KG1 (cell line): ENCODE measurements around the gene CDH8.
"Not testable (repeated sequence)": the region's sequence is repeated elsewhere in the genome, so short reads cannot be mapped to it uniquely, and the experiment has no call there.

ENCODE experiments used
- DNase-seq: peaks from one replicate; lab custom pipeline; 2025; lab: John Stamatoyannopoulos, UW

Gene CDH8

DNA sequence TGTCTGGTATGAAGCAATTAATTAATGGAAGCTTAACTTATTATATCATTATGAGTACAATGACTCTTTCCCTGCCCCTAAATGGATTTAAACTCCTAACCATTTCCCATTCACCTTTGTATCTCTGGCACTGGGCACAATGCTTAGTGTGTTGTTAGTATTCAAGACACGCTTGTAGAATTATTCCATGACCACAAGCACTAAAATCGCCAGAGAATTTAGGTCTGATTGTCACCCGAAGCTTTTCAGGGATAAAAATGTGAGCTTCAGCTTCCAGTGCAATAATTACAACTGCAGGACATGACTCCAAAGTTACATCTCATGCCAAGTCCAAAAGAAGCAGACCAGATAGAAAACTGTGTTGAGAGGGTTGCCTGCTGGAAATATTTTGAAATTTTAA, 101.6 kb downstream of the CDH8 start:
- no peak for DNase-seq

GRCh38 chr16:61929776-61930175, 106.5 kb downstream of the CDH8 start:
- no peak for DNase-seq

GRCh38 chr16:61926766-61927165, 109.5 kb downstream of the CDH8 start:
- no peak for DNase-seq

DNA sequence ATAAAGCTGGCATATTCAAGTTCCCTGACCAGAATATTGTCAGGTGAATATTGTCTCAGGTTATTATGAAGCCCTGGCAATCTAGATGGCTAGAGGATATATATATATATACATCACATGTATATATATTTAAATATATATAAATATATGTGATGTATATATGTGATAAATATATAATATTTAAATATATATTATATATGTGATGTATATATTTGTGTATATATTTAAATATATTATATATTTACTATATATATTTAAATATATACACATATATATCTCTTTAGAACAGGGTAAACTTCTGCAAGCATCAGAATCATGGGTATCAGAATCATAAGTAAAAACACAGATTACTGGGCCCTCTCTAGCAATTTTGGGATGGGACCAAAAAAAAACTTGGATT, 112.6 kb downstream of the CDH8 start:
- DNase-seq = no peak

DNA sequence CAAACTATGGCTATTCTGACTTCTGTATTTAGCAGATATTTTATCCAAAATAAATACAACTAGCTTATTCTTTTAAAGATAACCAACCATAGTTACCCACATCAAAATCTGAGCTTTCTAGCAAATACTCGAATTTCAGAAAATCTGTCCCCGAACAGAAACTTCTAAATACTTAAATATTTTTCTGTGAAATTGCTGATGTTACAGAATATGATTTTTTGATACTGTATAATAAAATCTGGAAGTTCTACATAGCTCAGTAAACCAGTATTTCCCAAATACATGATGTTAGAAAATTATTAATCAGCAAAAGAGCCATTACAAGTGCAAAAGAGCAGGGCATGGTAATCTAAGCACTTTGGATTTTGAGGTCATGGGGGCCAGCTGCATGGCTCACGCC, 114.9 kb downstream of the CDH8 start:
- DNase-seq = no peak

DNA sequence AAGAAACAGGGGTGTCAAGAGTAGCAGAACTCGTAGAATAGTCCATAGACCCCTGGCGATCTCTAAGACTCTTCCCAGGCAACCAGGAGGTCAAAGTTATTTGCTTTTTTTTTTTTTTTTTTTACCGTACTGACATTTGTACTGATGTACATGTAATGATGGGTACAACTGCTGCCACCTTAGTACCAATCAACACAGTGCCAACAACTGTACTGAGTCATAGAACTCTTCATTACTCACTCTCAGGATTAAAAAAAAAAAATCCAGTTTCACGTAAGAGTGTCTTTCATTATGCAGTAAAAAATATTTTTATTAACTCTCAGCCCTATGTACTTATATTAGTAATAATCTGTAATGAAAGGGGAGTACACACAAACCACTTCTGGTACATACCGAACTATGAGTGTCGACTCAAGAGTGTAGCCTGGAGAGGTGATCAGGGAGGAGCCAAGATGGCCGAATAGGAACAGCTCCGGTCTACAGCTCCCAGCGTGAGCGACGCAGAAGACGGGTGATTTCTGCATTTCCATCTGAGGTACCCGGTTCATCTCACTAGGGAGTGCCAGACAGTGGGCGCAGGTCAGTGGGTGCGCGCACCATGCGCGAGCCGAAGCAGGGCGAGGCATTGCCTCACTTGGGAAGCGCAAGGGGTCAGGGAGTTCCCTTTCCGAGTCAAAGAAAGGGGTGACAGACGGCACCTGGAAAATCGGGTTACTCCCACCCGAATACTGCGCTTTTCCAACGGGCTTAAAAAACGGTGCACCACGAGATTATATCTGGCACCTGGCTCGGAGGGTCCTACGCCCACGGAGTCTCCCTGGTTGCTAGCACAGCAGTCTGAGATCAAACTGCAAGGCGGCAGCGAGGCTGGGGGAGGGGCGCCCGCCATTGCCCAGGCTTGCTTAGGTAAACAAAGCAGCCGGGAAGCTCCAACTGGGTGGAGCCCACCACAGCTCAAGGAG, 118.1 kb downstream of the CDH8 start:
- not testable (repeated sequence) for DNase-seq

DNA sequence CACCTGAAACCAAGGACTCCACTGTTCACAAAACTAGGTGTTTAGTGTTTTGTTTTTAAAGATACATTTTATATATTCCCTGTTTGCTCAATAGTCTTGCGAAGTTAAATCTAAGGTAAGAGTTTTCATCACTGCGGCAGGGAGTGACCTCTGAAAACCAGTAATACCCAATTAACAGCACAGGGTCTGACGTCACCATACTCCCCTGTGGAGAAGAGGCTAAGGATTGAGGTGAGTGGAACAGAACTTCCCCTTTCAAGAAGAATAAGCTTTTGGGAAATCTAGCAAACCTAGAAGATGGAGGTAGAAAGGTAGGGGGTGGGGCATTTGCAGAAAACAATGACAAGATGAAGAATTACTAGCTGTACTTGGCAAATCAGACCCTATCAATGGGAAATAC, 120.7 kb downstream of the CDH8 start:
- DNase-seq = no peak

- no peak for DNase-seq
Observed at GRCh38 chr16:61909074-61909473, 127.2 kb downstream of the CDH8 start.

DNA sequence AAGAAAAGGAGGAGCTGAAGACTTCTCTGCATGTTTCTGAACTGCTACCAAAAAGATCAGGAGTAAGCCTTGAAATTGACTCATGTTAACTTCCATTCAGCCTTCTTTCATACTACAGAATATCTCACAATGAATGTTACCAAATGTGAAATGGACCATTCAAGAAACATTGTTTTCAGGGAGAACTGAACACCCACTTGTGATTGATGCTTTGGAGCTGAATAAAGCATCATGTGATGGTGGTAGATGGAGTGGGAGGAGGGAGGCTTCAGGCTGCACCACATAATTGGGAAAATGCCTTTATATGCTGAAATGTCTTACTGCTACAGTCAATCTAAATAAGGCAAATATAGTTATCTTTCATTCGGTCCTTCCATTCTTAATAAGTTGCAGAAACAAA, 127.8 kb downstream of the CDH8 start:
- DNase-seq = no peak

DNA sequence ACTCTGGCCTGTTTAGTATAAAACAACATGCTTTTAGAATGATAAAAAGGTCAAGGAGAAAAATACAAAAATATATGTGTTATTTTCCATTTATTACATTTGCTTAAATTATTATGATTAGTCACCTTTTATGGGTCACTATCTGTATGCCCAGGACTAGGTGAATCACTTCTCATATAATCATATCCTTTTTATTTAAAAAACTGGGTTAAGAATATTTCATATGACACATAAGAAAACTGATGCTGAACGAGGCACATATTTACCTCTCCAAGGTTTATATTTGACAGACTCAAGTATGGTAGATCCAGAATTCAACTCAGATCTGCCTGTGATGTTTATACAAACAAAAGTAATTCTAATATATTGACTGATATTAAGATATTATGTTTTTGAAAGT, 134.5 kb downstream of the CDH8 start:
- DNase-seq = no peak

DNA sequence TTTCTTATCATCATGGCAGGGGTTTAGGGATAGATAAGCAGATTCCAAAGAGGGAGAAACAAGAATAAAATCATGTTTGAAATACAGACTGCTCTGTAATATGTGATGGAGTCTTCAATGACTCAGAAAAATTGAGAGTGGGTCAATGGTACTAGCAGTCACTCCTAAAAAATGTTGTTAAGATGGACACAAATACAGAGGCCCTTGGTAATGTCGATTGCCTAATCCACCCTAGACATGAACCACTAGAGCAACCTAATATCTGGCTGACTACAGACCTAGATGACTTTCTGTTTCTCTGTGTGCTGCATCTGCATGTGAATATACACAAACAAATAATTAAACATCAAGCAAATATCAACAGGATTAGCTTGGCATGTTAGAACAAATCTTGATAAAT, 135.8 kb downstream of the CDH8 start:
- no peak for DNase-seq

DNA sequence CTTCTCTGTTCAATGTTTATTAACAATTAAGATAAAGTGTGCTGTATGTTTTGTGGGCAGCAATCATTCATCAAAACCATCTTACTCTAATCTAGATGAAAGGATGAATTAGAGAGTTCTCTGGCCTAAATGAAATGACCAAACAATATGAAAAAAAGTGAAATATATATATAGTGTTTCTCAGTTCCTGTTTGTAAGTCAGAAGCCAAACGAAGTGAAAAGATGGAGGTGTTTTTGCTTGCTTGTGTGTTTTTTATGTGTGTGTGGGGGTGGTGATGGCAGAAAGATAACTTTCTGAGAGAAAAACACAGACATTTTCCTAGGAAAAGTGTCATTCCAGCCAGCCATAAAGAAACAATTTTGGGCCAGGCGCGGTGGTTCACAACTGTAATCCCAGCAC, 138.6 kb downstream of the CDH8 start:
- DNase-seq = no peak

GRCh38 chr16:61892531-61892930, 143.7 kb downstream of the CDH8 start:
- no peak for DNase-seq

- DNase-seq = no peak
Observed at GRCh38 chr16:61891460-61891859, 144.8 kb downstream of the CDH8 start.

- DNase-seq = no peak
Observed at GRCh38 chr16:61890386-61890785, 145.9 kb downstream of the CDH8 start.

DNA sequence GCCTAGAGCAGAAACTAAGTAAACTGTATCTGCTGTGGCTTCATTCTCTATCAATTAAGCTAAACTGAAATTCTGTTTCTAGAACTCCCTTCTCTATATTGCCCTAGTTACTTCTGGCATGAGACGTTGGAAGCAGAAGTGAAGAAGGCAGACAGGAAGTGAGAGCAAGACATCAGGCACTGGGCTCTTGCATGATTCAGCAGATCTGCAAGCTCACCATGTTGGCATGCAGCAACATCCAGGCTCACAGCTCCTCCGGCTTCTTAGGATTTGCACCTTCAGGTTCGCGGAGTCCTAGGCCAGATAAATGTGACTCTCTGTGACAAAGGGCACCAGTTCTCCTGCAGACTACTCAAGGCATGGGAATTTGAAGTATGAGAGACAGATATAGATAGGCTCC, 148.3 kb downstream of the CDH8 start:
- no peak for DNase-seq

DNA sequence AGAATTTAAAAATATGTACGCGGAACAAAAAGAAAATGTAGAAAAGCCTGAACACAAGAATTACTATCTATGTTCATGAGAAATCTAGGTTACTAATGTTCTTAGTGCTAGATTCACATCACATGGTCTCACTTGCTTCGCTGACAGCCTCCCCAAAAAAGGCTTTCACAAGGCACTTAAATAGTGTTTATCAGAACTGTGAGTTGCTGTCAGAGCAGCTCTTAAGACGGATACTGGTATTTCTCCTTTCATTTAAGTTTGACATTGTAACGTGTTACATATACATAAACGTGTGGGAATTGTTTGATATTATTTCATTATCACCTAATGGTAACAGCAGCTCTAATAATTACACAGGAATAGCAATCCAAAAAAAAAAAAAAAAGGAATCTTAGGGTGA, 150.9 kb downstream of the CDH8 start:
- no peak for DNase-seq

DNA sequence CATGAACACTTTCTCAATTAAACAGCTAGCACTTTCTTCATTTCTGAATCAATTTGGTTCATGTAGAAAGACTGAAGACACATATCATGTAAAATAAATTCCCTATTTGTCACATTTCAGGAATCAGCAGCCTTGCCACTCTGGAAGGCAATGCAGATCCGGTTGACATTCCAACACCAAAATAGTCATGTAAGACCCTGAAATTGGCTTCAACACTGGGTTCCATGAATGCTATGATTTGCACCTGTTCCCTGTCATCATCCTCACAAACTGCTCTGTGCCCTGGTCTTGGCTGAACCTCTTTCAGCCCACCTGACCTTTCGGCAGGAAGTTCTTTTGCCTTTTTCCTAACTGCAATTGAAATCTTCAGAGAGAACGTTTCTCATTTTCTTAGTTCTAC, 156.9 kb downstream of the CDH8 start:
- no peak for DNase-seq

DNA sequence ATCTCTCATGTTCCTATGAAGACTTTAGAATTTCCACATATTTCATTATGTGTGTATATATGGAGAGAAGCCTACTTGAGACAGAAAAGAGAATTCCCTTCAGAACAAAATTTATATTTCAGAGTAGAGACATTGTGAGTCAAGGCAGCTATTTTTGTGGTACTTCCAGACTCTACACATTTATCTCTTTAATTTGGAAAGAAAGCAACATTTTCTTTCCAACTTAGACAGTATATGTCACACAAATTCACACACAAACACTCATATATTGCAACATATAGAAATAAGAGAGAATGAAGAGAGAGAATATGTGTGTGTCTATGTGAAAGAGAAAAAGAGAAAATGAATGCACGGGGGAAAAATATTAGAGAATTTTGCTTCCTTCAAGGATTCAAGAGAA, 158.8 kb downstream of the CDH8 start:
- no peak for DNase-seq

GRCh38 chr16:61872778-61873119, 163.5 kb downstream of the CDH8 start:
- no peak for DNase-seq

GRCh38 chr16:61871837-61872777, 164.1 kb downstream of the CDH8 start:
- DNase-seq = no peak

GRCh38 chr16:61862221-61863155, 173.8 kb downstream of the CDH8 start:
- no peak for DNase-seq
